ENCODE data around the gene SLC29A1. TPM values are rescaled to one million over a fixed set of nuclear protein-coding genes. Genes with fewer than 3 reads are reported as not detected.
A peak's percentile ranks its signal among the peaks of the same experiment; 100 is the strongest.

The SLC29A1 gene
- total RNA-seq, 1 donor from 2014 or later: 1.8 TPM

- peak; percentile 47 for DNase-seq (ENCODE audit: low read depth)
- Histone ChIP-seq H3K4me3 (ENCODE audit: low read depth, low read length) (no peak overlapping the region), H3K27me3 (ENCODE audit: control insufficient read depth, insufficient read depth, low read length) (no peaks in the 10 kb centered on the region), H3K36me3 (ENCODE audit: control insufficient read depth, insufficient read depth, low read length) (no peaks in the 10 kb centered on the region)
- FAIRE-seq: no peak
- no peak for TF ChIP-seq CTCF (IDR thresholded peaks at IDR 0.05; ENCODE audit: insufficient read depth, low read length, severe bottlenecking)
These were observed 5.9 kb upstream of the SLC29A1 start for GRCh38 chr6:44217332-44218143.

GRCh38 chr6:44219053-44219814, 4.2 kb upstream of the SLC29A1 start:
- TF ChIP-seq CTCF (IDR thresholded peaks at IDR 0.05; ENCODE audit: insufficient read depth, low read length, severe bottlenecking): no peak
- no peak for FAIRE-seq
- H3K4me3 ChIP-seq (ENCODE audit: low read depth, low read length): peak overlapping the region; percentile 19

GRCh38 chr6:44219815-44220784, 3.3 kb upstream of the SLC29A1 start:
- Histone ChIP-seq H3K27me3 (ENCODE audit: control insufficient read depth, insufficient read depth, low read length) (no peaks in the 10 kb centered on the region), H3K36me3 (ENCODE audit: control insufficient read depth, insufficient read depth, low read length) (no peaks in the 10 kb centered on the region), H3K4me3 (ENCODE audit: low read depth, low read length) (no peak overlapping the region)
- TF ChIP-seq CTCF (IDR thresholded peaks at IDR 0.05; ENCODE audit: insufficient read depth, low read length, severe bottlenecking): no peak
- DNase-seq (ENCODE audit: low read depth): no peak
- FAIRE-seq: no peak

More at GRCh38 chr6:44219053-44219814, 4.2 kb upstream of the SLC29A1 start:
- H3K27me3 ChIP-seq (ENCODE audit: control insufficient read depth, insufficient read depth, low read length): no peaks in the 10 kb centered on the region
- DNase-seq (ENCODE audit: low read depth): no peak
- no peaks in the 10 kb centered on the region for H3K36me3 ChIP-seq (ENCODE audit: control insufficient read depth, insufficient read depth, low read length)

- no peak overlapping the region for H3K4me3 ChIP-seq (ENCODE audit: low read depth, low read length)
- no peak for DNase-seq (ENCODE audit: low read depth)
- no peak for TF ChIP-seq CTCF (IDR thresholded peaks at IDR 0.05; ENCODE audit: insufficient read depth, low read length, severe bottlenecking)
- H3K27me3 ChIP-seq (ENCODE audit: control insufficient read depth, insufficient read depth, low read length): no peaks in the 10 kb centered on the region
- no peaks in the 10 kb centered on the region for H3K36me3 ChIP-seq (ENCODE audit: control insufficient read depth, insufficient read depth, low read length)
- FAIRE-seq: no peak
These were observed 2.5 kb upstream of the SLC29A1 start for GRCh38 chr6:44220913-44221290.

- FAIRE-seq (no peak), DNase-seq (ENCODE audit: low read depth) (peak; percentile 79)
- Histone ChIP-seq H3K27me3 (ENCODE audit: control insufficient read depth, insufficient read depth, low read length) (no peaks in the 10 kb centered on the region), H3K36me3 (ENCODE audit: control insufficient read depth, insufficient read depth, low read length) (no peaks in the 10 kb centered on the region), H3K4me3 (ENCODE audit: low read depth, low read length) (no peak overlapping the region)
- peak; percentile 98 for TF ChIP-seq CTCF (IDR thresholded peaks at IDR 0.05; ENCODE audit: insufficient read depth, low read length, severe bottlenecking)
These were observed 2.0 kb upstream of the SLC29A1 start for GRCh38 chr6:44221291-44221960.
